WTC11 (cell line): ENCODE data around the gene CPSF4. TPM values are rescaled to one million over a fixed set of nuclear protein-coding genes. Genes with fewer than 3 reads are reported as not detected.

Source experiments
- ATAC-seq: fragments of 200-7000 bp; cut with Tn5 transposase; 2 replicates; pipeline ENCODE4 v1.10.0; 2021; ENCODE audit warnings: mild to moderate bottlenecking, moderate library complexity
- CTCF ChIA-PET: fragments of 300-600 bp; sonication (Branson Sonifier 250); formaldehyde crosslinking; loops from one replicate; lab custom pipeline; 2021; ENCODE audit warnings: antibody characterized with exemption; lab: Charles Lee
- POLR2A ChIA-PET: fragments of 350-600 bp; sonication (Branson Sonifier 250); formaldehyde crosslinking; loops from one replicate; lab custom pipeline; 2021; ENCODE audit warnings: antibody characterized with exemption; lab: Charles Lee
- DNase-seq: peaks from one replicate; pipeline ENCODE4 v3.0.0; 2021; ENCODE audit warnings: low spot score
- H3K27ac Mint-ChIP-seq: 2 replicates; pipeline ENCODE4 v1.8.0; 2021; ENCODE audit warnings: mixed read lengths
- H3K27me3 Mint-ChIP-seq: 2 replicates; pipeline ENCODE4 v1.8.0; 2021; ENCODE audit warnings: low read depth, mild to moderate bottlenecking, moderate library complexity, mixed read lengths
- H3K36me3 Mint-ChIP-seq: 2 replicates; pipeline ENCODE4 v1.8.0; 2021; ENCODE audit warnings: mixed read lengths
- H3K4me1 Mint-ChIP-seq: 2 replicates; pipeline ENCODE4 v1.8.0; 2022; ENCODE audit warnings: mixed read lengths
- H3K4me3 Mint-ChIP-seq: 2 replicates; pipeline ENCODE4 v1.8.0; 2021; ENCODE audit warnings: mild to moderate bottlenecking, moderate library complexity, mixed read lengths
- H3K9me3 Mint-ChIP-seq: 2 replicates; pipeline ENCODE4 v1.8.0; 2021; ENCODE audit warnings: mixed read lengths
- CREM ChIP-seq: sonication (generic); formaldehyde crosslinking; IDR thresholded peaks from 2 replicates; pipeline ENCODE4 v1.8.1; 2022; ENCODE audit warnings: mild to moderate bottlenecking, missing genetic modification reagents, moderate library complexity
- ETV6 ChIP-seq: sonication (generic); formaldehyde crosslinking; IDR thresholded peaks from 2 replicates; pipeline ENCODE4 v1.8.1; 2022; ENCODE audit warnings: mild to moderate bottlenecking, missing genetic modification reagents
- FOXJ3 ChIP-seq: sonication (generic); formaldehyde crosslinking; IDR thresholded peaks from 2 replicates; pipeline ENCODE4 v1.9.0; 2021; ENCODE audit warnings: missing genetic modification reagents, mild to moderate bottlenecking, borderline replicate concordance
- GRHL2 ChIP-seq: fragments of 250-450 bp; sonication (Bioruptor Pico); IDR thresholded peaks from 2 replicates; pipeline ENCODE4 v1.8.0; 2022; ENCODE audit warnings: mild to moderate bottlenecking, moderate library complexity; ENCODE audit not compliant: insufficient replicate concordance, severe bottlenecking
- OVOL2 ChIP-seq: fragments of 250-450 bp; sonication (Bioruptor Pico); IDR thresholded peaks from 2 replicates; pipeline ENCODE4 v1.9.0; 2021; ENCODE audit warnings: mild to moderate bottlenecking, borderline replicate concordance
- RORB ChIP-seq: fragments of 250-450 bp; sonication (Bioruptor Pico); IDR thresholded peaks from 2 replicates; pipeline ENCODE4 v1.9.0; 2021; ENCODE audit warnings: mild to moderate bottlenecking
- TCF7 ChIP-seq: sonication (generic); formaldehyde crosslinking; IDR thresholded peaks from 2 replicates; pipeline ENCODE4 v1.8.0; 2022; ENCODE audit warnings: mild to moderate bottlenecking, low read depth, missing genetic modification reagents, moderate library complexity
- ZNF121 ChIP-seq: sonication (generic); formaldehyde crosslinking; IDR thresholded peaks from 2 replicates; pipeline ENCODE4 v1.8.0; 2023; ENCODE audit warnings: missing genetic modification reagents
- ZNF317 ChIP-seq: sonication (generic); formaldehyde crosslinking; IDR thresholded peaks from 2 replicates; pipeline ENCODE4 v1.8.1; 2023; ENCODE audit warnings: low read depth, mild to moderate bottlenecking, moderate library complexity, missing genetic modification reagents, borderline replicate concordance
- ZNF671 ChIP-seq: fragments of 250-450 bp; sonication (Bioruptor Pico); IDR thresholded peaks from 2 replicates; pipeline ENCODE4 v1.8.0; 2021; ENCODE audit warnings: mild to moderate bottlenecking
- total RNA-seq: library from RNA; stranded (reverse); gene quantifications from 3 replicates; pipeline ENCODE4 v1.2.3, GENCODE V29; 2021
- TF ChIP-seq, protein P1 (sequence below): sonication (generic); formaldehyde crosslinking; IDR thresholded peaks from 2 replicates; pipeline ENCODE4 v1.8.0; 2022; ENCODE audit warnings: mild to moderate bottlenecking, missing genetic modification reagents
- TF ChIP-seq, protein P2 (sequence below): fragments of 250-450 bp; sonication (Bioruptor Pico); IDR thresholded peaks from 2 replicates; pipeline ENCODE4 v2.1.2; 2022; ENCODE audit warnings: mild to moderate bottlenecking, moderate library complexity
- TF ChIP-seq, protein P3 (sequence below): sonication (generic); formaldehyde crosslinking; IDR thresholded peaks from 2 replicates; pipeline ENCODE4 v1.8.1; 2022; ENCODE audit warnings: mild to moderate bottlenecking, missing genetic modification reagents, moderate library complexity, borderline replicate concordance
- TF ChIP-seq, protein P4 (sequence below): sonication (generic); formaldehyde crosslinking; IDR thresholded peaks from 2 replicates; pipeline ENCODE4 v1.8.1; 2023; ENCODE audit warnings: mild to moderate bottlenecking, missing genetic modification reagents
- TF ChIP-seq, protein P5 (sequence below): sonication (generic); formaldehyde crosslinking; IDR thresholded peaks from 2 replicates; pipeline ENCODE4 v1.8.1; 2023; ENCODE audit warnings: mild to moderate bottlenecking, missing genetic modification reagents
- TF ChIP-seq, protein P6 (sequence below): fragments of 250-450 bp; sonication (Bioruptor Pico); IDR thresholded peaks from 2 replicates; pipeline ENCODE4 v1.9.0; 2021; ENCODE audit warnings: moderate library complexity, mild to moderate bottlenecking, inconsistent platforms, borderline replicate concordance

The CPSF4 gene
- total RNA-seq, 1 experiment from 2014 or later = 109 TPM

DNA sequence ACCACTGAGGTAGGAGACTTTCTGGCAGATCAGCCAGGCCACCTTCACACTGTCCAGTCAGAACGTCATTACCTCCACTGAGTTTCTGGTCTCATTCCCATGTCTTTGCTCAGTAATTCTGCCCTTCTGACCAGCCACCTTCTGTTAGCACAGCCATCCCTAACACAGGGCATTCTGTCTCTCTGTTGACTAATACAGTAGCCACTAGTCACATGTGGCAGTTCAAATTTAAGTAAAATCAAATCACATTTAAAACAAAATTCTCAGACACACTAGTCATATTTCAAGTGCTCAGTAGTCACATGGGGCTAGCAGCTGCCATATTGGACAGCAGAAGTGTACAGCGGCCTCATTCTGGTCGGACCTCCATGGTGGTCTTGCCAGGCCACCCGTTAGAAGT is 7.4 kb downstream of the CPSF4 start:
- peaks cover 61% of the 10 kb centered on the region for H3K36me3 Mint-ChIP-seq
- ATAC-seq = no peak

DNA sequence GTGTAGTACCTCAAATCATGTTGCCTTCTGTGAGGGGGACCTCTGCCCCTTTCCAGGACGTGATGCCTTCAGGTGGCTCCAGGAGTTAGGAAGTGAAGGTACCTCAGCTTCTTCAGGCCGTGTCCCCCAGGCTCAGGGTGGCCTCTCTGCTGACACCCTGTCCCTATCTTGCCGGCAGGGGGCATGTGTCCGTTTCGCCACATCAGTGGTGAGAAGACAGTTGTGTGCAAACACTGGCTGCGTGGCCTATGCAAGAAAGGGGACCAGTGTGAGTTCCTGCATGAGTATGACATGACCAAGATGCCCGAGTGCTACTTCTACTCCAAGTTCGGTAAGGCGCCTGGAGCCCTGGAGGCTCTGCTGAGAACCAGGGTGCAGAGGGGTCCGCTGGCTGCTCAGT is 9.2 kb downstream of the CPSF4 start:
- no peaks in the 10 kb centered on the region for H3K27me3 Mint-ChIP-seq
- no peaks in the 10 kb centered on the region for H3K9me3 Mint-ChIP-seq
- TF ChIP-seq ZNF317 = no peak
- TF ChIP-seq OVOL2 = no peak
- TF ChIP-seq, protein P1, sequence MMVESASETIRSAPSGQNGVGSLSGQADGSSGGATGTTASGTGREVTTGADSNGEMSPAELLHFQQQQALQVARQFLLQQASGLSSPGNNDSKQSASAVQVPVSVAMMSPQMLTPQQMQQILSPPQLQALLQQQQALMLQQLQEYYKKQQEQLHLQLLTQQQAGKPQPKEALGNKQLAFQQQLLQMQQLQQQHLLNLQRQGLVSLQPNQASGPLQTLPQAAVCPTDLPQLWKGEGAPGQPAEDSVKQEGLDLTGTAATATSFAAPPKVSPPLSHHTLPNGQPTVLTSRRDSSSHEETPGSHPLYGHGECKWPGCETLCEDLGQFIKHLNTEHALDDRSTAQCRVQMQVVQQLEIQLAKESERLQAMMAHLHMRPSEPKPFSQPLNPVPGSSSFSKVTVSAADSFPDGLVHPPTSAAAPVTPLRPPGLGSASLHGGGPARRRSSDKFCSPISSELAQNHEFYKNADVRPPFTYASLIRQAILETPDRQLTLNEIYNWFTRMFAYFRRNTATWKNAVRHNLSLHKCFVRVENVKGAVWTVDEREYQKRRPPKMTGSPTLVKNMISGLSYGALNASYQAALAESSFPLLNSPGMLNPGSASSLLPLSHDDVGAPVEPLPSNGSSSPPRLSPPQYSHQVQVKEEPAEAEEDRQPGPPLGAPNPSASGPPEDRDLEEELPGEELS (CRISPR knock-in tag) = no peak
- no peak for TF ChIP-seq TCF7 (CRISPR knock-in tag)
- TF ChIP-seq ZNF671 (CRISPR knock-in tag) = no peak
- no peak for TF ChIP-seq ZNF121
- TF ChIP-seq, protein P2, sequence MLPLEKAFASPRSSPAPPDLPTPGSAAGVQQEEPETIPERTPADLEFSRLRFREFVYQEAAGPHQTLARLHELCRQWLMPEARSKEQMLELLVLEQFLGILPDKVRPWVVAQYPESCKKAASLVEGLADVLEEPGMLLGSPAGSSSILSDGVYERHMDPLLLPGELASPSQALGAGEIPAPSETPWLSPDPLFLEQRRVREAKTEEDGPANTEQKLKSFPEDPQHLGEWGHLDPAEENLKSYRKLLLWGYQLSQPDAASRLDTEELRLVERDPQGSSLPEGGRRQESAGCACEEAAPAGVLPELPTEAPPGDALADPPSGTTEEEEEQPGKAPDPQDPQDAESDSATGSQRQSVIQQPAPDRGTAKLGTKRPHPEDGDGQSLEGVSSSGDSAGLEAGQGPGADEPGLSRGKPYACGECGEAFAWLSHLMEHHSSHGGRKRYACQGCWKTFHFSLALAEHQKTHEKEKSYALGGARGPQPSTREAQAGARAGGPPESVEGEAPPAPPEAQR (CRISPR knock-in tag) = no peak
- TF ChIP-seq ETV6 (CRISPR knock-in tag) = no peak
- ATAC-seq (peak; percentile 38), DNase-seq (no peak)
- H3K27ac Mint-ChIP-seq = no peak overlapping the region
- H3K36me3 Mint-ChIP-seq = peaks cover 61% of the 10 kb centered on the region
- CTCF ChIA-PET = interaction anchor here (0.5 to 0.6 kb wide), 4 partner anchors 8 to 567 kb away, joined by 3 to 6 read pairs (median 3); partner anchors contain the start of gene PTCD1
- H3K4me3 Mint-ChIP-seq = no peak overlapping the region
- POLR2A ChIA-PET = no interaction called here
- no peaks in the 10 kb centered on the region for H3K4me1 Mint-ChIP-seq

More for the DNA sequence above, 7.4 kb downstream of the CPSF4 start:
- DNase-seq = no peak
- ChIA-PET CTCF (interaction anchor here (0.6 to 1.0 kb wide), 2 partner anchors 23 to 45 kb away, joined by 3 to 4 read pairs; no protein-coding TSS in a partner anchor), POLR2A (interaction anchor here (0.6 kb wide), 1 partner anchor 10 kb away, joined by 5 read pairs; no protein-coding TSS in a partner anchor)
- no peak for TF ChIP-seq ZNF121
- Mint-ChIP-seq H3K27me3 (no peaks in the 10 kb centered on the region), H3K9me3 (no peaks in the 10 kb centered on the region), H3K27ac (no peak overlapping the region), H3K4me1 (peaks cover 10% of the 10 kb centered on the region), H3K4me3 (no peak overlapping the region)

DNA sequence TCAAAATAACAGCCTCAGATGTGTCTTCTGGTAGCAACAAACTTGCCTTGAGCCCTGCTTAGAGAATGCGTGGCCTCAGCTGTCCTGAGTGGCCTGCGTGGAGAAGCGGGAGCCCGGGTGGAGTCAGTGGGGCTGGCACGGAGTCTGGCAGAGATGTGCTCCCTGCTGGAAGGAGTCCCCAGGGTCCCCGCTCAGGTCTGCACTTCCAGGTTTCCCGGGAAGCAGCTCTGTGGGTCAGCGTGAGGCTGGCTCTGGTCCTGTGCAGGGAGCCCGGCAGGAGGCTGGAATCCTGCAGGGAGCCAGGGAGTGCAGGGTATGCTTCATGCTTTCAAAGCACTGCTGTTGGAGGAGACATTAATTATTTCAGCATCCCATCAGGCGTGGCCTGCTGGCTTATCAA is 10.1 kb downstream of the CPSF4 start:
- no peak for DNase-seq
- TF ChIP-seq, protein P3, sequence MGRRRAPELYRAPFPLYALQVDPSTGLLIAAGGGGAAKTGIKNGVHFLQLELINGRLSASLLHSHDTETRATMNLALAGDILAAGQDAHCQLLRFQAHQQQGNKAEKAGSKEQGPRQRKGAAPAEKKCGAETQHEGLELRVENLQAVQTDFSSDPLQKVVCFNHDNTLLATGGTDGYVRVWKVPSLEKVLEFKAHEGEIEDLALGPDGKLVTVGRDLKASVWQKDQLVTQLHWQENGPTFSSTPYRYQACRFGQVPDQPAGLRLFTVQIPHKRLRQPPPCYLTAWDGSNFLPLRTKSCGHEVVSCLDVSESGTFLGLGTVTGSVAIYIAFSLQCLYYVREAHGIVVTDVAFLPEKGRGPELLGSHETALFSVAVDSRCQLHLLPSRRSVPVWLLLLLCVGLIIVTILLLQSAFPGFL (CRISPR knock-in tag) = no peak
- TF ChIP-seq, protein P4, sequence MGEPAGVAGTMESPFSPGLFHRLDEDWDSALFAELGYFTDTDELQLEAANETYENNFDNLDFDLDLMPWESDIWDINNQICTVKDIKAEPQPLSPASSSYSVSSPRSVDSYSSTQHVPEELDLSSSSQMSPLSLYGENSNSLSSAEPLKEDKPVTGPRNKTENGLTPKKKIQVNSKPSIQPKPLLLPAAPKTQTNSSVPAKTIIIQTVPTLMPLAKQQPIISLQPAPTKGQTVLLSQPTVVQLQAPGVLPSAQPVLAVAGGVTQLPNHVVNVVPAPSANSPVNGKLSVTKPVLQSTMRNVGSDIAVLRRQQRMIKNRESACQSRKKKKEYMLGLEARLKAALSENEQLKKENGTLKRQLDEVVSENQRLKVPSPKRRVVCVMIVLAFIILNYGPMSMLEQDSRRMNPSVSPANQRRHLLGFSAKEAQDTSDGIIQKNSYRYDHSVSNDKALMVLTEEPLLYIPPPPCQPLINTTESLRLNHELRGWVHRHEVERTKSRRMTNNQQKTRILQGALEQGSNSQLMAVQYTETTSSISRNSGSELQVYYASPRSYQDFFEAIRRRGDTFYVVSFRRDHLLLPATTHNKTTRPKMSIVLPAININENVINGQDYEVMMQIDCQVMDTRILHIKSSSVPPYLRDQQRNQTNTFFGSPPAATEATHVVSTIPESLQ (CRISPR knock-in tag) = no peak
- TF ChIP-seq FOXJ3 = no peak
- TF ChIP-seq CREM (CRISPR knock-in tag) = no peak
- no peak for TF ChIP-seq RORB (CRISPR knock-in tag)
- TF ChIP-seq, all 79 proteins: peak for 0
- H3K4me3 Mint-ChIP-seq = no peak overlapping the region
- no peak overlapping the region for H3K27ac Mint-ChIP-seq
- no peaks in the 10 kb centered on the region for H3K27me3 Mint-ChIP-seq
- no peak for ATAC-seq
- ChIA-PET CTCF (interaction anchor here (0.6 kb wide), 1 partner anchor 11 kb away, joined by 6 read pairs; the partner anchor contains the start of gene PTCD1), POLR2A (no interaction called here)
- H3K4me1 Mint-ChIP-seq = no peaks in the 10 kb centered on the region
- H3K9me3 Mint-ChIP-seq = no peaks in the 10 kb centered on the region
- peaks cover 62% of the 10 kb centered on the region for H3K36me3 Mint-ChIP-seq

DNA sequence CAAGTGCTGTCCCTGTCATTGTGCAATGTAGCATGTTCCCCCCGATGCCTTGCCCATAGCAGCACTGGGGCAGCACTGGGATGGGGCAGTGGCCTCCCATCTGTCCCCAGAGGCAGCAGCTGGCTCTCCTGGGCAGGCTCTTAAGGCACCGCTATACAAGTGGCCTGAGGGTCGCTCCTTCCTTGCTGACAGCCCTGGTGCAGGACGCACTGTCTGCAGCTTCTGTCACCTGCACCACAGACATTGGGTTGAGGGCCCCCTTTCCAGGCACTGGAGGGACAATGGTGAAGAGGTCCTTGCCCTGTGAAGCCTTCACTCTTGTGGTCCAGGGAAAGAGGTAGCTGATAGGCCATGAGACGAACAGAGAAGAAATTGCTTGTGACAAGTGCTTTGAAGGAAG is 10.6 kb downstream of the CPSF4 start:
- Mint-ChIP-seq H3K9me3 (no peaks in the 10 kb centered on the region), H3K27me3 (no peaks in the 10 kb centered on the region), H3K36me3 (peaks cover 65% of the 10 kb centered on the region), H3K4me3 (no peak overlapping the region), H3K27ac (peak overlapping the region; percentile 78), H3K4me1 (no peaks in the 10 kb centered on the region)
- ATAC-seq (no peak), DNase-seq (no peak)
- TF ChIP-seq OVOL2 (no peak), ZNF317 (no peak), ZNF671 (CRISPR knock-in tag) (no peak), GRHL2 (CRISPR knock-in tag) (no peak)
- TF ChIP-seq, protein P5, sequence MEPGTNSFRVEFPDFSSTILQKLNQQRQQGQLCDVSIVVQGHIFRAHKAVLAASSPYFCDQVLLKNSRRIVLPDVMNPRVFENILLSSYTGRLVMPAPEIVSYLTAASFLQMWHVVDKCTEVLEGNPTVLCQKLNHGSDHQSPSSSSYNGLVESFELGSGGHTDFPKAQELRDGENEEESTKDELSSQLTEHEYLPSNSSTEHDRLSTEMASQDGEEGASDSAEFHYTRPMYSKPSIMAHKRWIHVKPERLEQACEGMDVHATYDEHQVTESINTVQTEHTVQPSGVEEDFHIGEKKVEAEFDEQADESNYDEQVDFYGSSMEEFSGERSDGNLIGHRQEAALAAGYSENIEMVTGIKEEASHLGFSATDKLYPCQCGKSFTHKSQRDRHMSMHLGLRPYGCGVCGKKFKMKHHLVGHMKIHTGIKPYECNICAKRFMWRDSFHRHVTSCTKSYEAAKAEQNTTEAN (CRISPR knock-in tag) = no peak
- TF ChIP-seq, protein P6, sequence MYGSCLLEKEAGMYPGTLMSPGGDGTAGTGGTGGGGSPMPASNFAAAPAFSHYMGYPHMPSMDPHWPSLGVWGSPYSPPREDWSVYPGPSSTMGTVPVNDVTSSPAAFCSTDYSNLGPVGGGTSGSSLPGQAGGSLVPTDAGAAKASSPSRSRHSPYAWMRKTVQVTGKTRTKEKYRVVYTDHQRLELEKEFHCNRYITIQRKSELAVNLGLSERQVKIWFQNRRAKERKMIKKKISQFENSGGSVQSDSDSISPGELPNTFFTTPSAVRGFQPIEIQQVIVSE (CRISPR knock-in tag) = no peak
- POLR2A ChIA-PET = no interaction called here
- CTCF ChIA-PET = no interaction called here
